GM12801 (cell line): ENCODE measurements around the gene CHRNE.

ENCODE experiments used
- CTCF ChIP-seq: IDR thresholded peaks from one replicate; pipeline ENCODE4 v1.5.1; 2011; ENCODE audit warnings: control low read depth; ENCODE audit not compliant: insufficient read length; ENCODE audit errors: extremely low read depth

Gene CHRNE

GRCh38 chr17:4849011-4849536 is 53.8 kb downstream of the CHRNE start:
- TF ChIP-seq CTCF, result no peak
